ENCODE results near the gene CRACR2B.

CRACR2B gene

DNA sequence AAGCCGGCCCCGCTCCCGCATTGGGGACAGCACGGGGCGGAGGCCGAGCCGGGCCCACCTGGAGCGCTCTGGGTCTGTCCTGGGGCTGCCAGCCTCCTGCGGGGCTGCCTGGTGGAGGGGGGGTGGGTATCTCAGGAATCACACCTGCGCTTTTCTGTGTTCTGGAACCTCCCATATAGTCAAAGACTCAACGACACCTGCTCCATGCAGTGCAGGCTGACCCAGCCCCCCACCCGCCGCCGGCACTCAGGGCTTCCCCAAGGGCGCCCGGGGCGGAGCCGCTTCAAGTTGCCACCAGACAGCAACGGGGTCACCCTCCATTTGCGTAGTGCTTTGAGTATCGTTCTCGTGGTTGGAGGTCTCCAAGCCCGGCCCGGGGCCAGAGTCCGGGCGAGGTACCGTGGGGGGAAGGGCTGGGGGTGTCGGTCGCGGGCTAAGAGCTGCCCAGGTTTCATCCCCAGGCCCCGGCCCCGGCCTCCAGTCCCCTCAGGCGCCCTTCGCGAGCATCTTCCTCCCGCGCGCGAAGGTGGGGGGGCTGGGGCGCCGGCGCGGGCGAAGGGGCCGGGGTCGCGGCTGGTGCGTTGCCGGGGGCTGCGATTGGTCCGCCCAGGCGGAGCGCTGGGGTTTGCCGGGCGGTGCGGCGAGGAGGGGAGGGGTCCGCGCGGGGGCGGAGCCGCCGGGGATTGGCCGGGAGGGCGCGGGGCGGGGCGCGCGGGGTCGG, 21.5 kb downstream of the CRACR2B start:
- TF ChIP-seq, protein P1, sequence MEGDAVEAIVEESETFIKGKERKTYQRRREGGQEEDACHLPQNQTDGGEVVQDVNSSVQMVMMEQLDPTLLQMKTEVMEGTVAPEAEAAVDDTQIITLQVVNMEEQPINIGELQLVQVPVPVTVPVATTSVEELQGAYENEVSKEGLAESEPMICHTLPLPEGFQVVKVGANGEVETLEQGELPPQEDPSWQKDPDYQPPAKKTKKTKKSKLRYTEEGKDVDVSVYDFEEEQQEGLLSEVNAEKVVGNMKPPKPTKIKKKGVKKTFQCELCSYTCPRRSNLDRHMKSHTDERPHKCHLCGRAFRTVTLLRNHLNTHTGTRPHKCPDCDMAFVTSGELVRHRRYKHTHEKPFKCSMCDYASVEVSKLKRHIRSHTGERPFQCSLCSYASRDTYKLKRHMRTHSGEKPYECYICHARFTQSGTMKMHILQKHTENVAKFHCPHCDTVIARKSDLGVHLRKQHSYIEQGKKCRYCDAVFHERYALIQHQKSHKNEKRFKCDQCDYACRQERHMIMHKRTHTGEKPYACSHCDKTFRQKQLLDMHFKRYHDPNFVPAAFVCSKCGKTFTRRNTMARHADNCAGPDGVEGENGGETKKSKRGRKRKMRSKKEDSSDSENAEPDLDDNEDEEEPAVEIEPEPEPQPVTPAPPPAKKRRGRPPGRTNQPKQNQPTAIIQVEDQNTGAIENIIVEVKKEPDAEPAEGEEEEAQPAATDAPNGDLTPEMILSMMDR (IDR thresholded peaks at IDR 0.05) = no peak

DNA sequence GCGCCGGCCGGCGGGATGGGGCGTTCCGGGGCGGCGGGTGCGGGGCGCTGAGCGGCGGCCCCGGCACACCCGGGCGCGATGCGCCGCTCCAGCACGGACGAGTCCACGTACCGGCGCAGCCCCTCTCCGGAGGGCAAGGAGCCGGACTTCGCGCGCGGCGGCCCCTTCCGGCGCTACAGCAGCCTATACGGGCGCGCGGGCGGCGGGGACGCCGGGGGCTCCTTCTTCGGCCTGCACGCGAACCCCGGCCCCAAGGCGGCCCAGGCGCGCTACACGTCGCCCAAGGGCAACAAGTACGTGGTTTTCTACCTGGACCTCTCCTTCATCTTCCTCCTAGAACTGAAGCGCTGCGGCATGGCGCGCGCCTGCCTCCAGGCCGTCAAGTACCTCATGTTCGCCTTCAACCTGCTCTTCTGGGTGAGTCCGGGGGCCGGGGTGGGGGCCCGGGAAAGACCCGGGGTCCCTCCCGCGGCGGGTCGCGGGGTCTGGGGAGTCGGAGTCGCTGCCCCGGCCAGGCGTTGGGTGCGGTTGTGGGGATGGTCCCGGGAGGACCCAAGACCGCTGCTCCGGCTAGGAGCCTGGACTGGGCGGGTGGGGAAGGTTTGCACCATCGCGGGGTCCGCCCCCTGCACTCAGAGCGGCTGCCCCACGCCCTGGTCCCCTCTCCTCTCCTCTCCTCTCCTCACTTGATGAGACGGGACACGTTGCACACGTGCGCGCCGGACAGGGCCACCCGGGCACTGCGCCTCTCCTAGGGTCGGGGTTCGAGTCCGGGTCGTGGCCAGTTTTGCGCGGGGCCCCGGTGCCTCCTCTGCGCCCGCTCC, 22.4 kb downstream of the CRACR2B start:
- TF ChIP-seq, protein P1 (IDR thresholded peaks at IDR 0.05) = no peak

DNA sequence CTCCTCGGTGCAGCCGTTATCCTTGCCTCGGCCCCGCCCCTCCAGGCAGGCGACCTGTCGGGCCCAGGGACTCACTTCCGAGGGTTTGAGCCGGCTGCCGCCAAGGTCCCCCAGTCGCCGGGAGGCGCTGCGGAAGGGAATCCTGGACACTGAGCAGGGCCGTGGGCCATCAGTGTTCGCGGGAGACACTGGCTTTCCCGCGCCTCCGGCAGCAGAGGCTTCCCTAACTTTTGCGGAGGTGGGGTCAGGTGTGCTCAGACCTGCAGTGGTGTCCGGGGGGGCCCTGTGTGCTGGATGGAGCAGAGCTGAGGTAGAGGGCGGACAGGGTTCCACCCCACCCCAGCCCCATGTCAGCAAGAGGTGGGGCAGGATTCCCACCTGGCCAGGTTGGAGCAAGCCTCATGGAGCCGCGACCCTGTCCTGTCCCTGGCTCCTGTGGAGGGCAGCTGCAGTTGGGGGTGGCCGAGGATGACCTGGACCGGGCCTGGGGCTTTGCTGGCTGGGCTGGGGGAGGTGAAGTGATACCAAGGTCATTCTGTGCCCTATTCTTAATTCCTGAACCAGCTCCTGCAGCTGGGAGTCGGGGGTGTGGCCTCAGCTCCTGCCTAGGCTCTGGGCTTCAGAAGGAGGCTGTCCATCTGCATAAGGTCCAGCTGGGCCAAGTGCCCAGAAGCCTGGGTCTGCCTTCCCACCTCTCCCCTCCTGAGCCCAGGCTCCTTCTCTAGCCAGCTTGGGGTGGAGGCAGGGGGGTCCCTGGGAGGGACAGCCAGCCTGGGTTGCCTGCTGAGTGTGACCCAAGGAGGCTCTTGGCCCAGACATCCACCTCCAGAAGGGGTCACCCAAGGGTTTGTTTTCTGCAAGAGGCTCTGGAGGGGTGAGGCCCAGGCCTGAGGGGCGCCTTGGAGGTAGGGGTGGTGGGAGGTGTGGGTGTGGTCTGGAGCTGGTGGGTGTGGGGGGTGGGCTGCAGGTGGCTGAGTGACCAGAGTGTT, 23.4 kb downstream of the CRACR2B start:
- TF ChIP-seq, protein P1 (IDR thresholded peaks at IDR 0.05) = peak; percentile 9; the same call in 1 of the 2 replicates

DNA sequence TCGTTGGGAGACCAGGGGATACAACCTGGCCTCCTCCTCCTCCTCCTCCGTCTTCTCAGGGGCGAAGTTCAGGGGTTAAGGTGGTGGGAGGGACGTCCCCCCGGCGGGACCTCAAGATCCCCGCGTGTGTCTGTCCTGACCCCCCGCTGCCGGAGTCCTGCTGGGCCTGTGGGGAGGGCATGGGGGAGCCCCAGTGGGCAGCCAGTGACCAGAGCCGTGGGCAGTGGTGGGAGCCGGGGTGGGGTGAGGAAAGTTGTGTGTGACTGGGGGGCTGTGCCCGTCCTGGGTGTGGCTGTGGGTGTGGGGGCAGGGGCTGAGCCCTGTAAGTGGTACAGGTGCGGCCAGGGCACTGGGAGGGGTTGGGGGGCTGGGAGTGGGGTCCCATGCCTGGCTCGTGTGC, 25.0 kb downstream of the CRACR2B start:
- TF ChIP-seq, protein P1 (IDR thresholded peaks at IDR 0.05) = no peak

- TF ChIP-seq, protein P1 (IDR thresholded peaks at IDR 0.05) = no peak
These were observed 26.1 kb downstream of the CRACR2B start for GRCh38 chr11:853682-854448.

GRCh38 chr11:854601-855329, 27.0 kb downstream of the CRACR2B start:
- TF ChIP-seq, protein P1 (IDR thresholded peaks at IDR 0.05) = no peak
